Loucy (cell line): ENCODE results near the gene CNTRL.
"Not testable (repeated sequence)": the region's sequence is repeated elsewhere in the genome, so short reads cannot be mapped to it uniquely, and the experiment has no call there.

Experiments used
- H2AFZ ChIP-seq: fragments of 200-600 bp; sonication (generic); 2 replicates; pipeline ENCODE4 v1.6.0; 2016; ENCODE audit warnings: antibody characterized with exemption, mild to moderate bottlenecking, low read length, moderate library complexity
- H3F3A ChIP-seq: fragments of 200-600 bp; 2 replicates; pipeline ENCODE4 v1.6.0; 2016; ENCODE audit warnings: antibody characterized with exemption, low read depth, mild to moderate bottlenecking
- H3K27me3 ChIP-seq: fragments of 200-600 bp; sonication (generic); 2 replicates; pipeline ENCODE4 v1.6.1; 2014; ENCODE audit warnings: low read length, mild to moderate bottlenecking; ENCODE audit not compliant: insufficient read depth, poor library complexity, severe bottlenecking
- H3K36me3 ChIP-seq: fragments of 200-600 bp; sonication (generic); 2 replicates; pipeline ENCODE4 v1.6.1; 2016; ENCODE audit warnings: low read length; ENCODE audit not compliant: insufficient read depth
- H3K4me1 ChIP-seq: fragments of 200-600 bp; sonication (generic); 2 replicates; pipeline ENCODE4 v1.5.1; 2014; ENCODE audit warnings: low read length, mild to moderate bottlenecking; ENCODE audit not compliant: insufficient read depth, poor library complexity, severe bottlenecking
- H3K4me2 ChIP-seq: fragments of 200-600 bp; sonication (generic); 2 replicates; pipeline ENCODE4 v1.6.0; 2014; ENCODE audit warnings: antibody characterized with exemption, low read length, low read depth, mild to moderate bottlenecking; ENCODE audit not compliant: poor library complexity, severe bottlenecking
- H3K4me3 ChIP-seq: fragments of 200-600 bp; sonication (generic); 2 replicates; pipeline ENCODE4 v1.5.1; 2014; ENCODE audit warnings: low read length, mild to moderate bottlenecking, mixed read lengths; ENCODE audit not compliant: poor library complexity, severe bottlenecking
- H3K79me2 ChIP-seq: fragments of 200-600 bp; sonication (generic); 2 replicates; pipeline ENCODE4 v1.6.1; 2014; ENCODE audit warnings: low read length; ENCODE audit not compliant: insufficient read depth
- H3K9ac ChIP-seq: fragments of 200-600 bp; sonication (generic); 2 replicates; pipeline ENCODE4 v1.6.0; 2014; ENCODE audit warnings: mild to moderate bottlenecking, low read depth, low read length, moderate library complexity; ENCODE audit not compliant: poor library complexity, severe bottlenecking
- H3K9me2 ChIP-seq: fragments of 200-600 bp; sonication (generic); replicated peaks from 2 replicates; pipeline ENCODE4 v1.6.1; 2016; ENCODE audit warnings: low read depth, low read length, mixed read lengths
- H3K9me3 ChIP-seq: fragments of 200-600 bp; sonication (generic); 2 replicates; pipeline ENCODE4 v1.6.1; 2014; ENCODE audit warnings: mild to moderate bottlenecking, antibody characterized with exemption, low read length, low read depth; ENCODE audit not compliant: insufficient read depth
- H4K20me1 ChIP-seq: fragments of 200-600 bp; sonication (generic); 2 replicates; pipeline ENCODE4 v1.6.0; 2014; ENCODE audit warnings: antibody characterized with exemption, low read length, mild to moderate bottlenecking; ENCODE audit not compliant: insufficient read depth, poor library complexity, severe bottlenecking
- EZH2phosphoT487 ChIP-seq: fragments of 200-600 bp; IDR thresholded peaks from 2 replicates; pipeline ENCODE4 v1.6.1; 2018; ENCODE audit warnings: antibody characterized with exemption, mild to moderate bottlenecking, moderate library complexity, borderline replicate concordance
- TF ChIP-seq, protein P1 (sequence below): fragments of 200-600 bp; sonication (generic); conservative IDR thresholded peaks from 2 replicates; pipeline ENCODE4 v1.5.1; 2014; ENCODE audit warnings: mild to moderate bottlenecking, antibody characterized with exemption, low read length

The CNTRL gene, protein sequence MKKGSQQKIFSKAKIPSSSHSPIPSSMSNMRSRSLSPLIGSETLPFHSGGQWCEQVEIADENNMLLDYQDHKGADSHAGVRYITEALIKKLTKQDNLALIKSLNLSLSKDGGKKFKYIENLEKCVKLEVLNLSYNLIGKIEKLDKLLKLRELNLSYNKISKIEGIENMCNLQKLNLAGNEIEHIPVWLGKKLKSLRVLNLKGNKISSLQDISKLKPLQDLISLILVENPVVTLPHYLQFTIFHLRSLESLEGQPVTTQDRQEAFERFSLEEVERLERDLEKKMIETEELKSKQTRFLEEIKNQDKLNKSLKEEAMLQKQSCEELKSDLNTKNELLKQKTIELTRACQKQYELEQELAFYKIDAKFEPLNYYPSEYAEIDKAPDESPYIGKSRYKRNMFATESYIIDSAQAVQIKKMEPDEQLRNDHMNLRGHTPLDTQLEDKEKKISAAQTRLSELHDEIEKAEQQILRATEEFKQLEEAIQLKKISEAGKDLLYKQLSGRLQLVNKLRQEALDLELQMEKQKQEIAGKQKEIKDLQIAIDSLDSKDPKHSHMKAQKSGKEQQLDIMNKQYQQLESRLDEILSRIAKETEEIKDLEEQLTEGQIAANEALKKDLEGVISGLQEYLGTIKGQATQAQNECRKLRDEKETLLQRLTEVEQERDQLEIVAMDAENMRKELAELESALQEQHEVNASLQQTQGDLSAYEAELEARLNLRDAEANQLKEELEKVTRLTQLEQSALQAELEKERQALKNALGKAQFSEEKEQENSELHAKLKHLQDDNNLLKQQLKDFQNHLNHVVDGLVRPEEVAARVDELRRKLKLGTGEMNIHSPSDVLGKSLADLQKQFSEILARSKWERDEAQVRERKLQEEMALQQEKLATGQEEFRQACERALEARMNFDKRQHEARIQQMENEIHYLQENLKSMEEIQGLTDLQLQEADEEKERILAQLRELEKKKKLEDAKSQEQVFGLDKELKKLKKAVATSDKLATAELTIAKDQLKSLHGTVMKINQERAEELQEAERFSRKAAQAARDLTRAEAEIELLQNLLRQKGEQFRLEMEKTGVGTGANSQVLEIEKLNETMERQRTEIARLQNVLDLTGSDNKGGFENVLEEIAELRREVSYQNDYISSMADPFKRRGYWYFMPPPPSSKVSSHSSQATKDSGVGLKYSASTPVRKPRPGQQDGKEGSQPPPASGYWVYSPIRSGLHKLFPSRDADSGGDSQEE (N-terminal part only)

DNA sequence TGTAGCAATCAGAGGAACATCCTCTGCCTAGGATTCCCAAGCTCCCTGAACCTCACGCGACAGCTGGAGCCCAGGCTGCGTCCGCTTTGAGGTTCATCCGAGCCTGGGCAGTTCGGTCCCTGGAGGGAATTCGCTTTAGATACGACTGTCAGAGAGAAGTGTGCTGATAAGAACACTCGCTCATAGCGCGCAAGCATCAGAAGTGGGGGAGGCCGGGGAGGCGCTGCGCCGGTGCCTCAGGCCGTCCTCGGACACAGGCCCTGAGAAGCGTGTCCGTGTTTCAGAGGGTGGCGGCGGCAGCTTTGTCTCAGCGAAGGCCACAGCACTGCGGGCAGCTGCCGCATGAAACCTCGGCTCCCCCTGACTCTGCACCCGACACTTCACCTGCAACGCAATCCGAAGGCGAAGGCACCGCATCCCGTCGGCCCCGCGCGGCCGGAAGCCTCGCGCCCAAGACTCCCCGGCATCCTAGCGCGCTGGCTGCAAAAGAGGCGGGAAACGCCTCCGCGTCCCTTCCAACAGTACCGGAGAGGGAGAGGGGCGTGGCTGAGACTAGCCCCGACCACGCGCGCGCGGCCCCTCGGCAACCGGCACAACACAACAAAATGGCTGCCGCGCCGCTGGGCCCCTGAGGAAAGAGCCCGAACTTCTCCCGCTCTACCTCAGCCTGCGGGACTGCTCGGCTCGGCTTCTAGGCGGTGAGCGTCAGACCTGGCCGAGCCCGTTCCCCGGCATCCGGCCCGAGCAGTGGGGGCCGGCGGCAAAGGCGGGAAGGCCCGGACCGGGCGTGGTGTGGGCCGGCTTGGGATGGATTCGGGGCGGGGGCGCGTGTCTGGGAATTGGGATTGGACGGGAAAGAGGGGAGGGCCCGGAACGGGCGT is at the start of gene CNTRL:
CNTRL (plus strand) TSS at position 586 of the 881 bp plus-strand sequence. CDS start 13,372 bp downstream, outside the sequence.
- Histone ChIP-seq H3F3A (peaks cover 5% of the 10 kb centered on the region; the same call in 1 of the 2 replicates), H3K27me3 (no peaks in the 10 kb centered on the region), H3K36me3 (no peaks in the 10 kb centered on the region), H3K9ac (peak within 1 kb of the TSS; percentile 94), H2AFZ (peak within 1 kb of the TSS; percentile 94), H3K79me2 (peaks cover 64% of the 10 kb centered on the region), H4K20me1 (peaks cover 26% of the 10 kb centered on the region), H3K4me3 (peak within 1 kb of the TSS; percentile 91), H3K4me1 (peaks cover 57% of the 10 kb centered on the region), H3K4me2 (peak within 1 kb of the TSS; percentile 80), H3K9me2 (no peaks in the 10 kb centered on the region), H3K9me3 (no peaks in the 10 kb centered on the region)
- TF ChIP-seq, protein P1, sequence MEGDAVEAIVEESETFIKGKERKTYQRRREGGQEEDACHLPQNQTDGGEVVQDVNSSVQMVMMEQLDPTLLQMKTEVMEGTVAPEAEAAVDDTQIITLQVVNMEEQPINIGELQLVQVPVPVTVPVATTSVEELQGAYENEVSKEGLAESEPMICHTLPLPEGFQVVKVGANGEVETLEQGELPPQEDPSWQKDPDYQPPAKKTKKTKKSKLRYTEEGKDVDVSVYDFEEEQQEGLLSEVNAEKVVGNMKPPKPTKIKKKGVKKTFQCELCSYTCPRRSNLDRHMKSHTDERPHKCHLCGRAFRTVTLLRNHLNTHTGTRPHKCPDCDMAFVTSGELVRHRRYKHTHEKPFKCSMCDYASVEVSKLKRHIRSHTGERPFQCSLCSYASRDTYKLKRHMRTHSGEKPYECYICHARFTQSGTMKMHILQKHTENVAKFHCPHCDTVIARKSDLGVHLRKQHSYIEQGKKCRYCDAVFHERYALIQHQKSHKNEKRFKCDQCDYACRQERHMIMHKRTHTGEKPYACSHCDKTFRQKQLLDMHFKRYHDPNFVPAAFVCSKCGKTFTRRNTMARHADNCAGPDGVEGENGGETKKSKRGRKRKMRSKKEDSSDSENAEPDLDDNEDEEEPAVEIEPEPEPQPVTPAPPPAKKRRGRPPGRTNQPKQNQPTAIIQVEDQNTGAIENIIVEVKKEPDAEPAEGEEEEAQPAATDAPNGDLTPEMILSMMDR: no peak
- TF ChIP-seq EZH2phosphoT487: no peak

DNA sequence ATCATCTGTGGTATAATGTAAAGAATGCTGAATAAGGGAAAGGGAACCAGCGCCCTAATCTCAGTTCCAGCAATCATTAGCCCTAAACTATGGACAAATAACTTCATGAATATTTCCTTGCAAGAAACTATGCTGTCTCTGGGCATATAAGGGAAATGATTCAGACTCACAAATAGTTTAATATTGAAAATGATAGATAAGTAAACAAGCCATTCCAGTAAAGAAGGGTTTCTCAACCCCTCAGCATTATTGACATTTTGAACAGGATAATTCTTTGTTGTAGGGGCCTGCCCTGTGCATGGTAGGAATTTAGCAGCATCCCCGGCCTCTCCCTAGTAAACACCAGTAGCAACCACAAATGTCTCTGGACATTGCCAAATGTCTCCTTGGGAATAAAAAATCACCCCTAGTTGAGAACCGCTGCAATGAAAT is 48.5 kb upstream of the CNTRL start:
- no peak overlapping the region for H3K4me2 ChIP-seq
- no peaks in the 10 kb centered on the region for H3K27me3 ChIP-seq
- no peak overlapping the region for H3K9ac ChIP-seq
- H3K9me2 ChIP-seq: no peaks in the 10 kb centered on the region
- no peak overlapping the region for H2AFZ ChIP-seq
- no peaks in the 10 kb centered on the region for H3K9me3 ChIP-seq
- H3K4me3 ChIP-seq: no peak overlapping the region
- H3K36me3 ChIP-seq: no peaks in the 10 kb centered on the region
- H3K4me1 ChIP-seq: no peaks in the 10 kb centered on the region
- no peaks in the 10 kb centered on the region for H4K20me1 ChIP-seq
- no peak for TF ChIP-seq EZH2phosphoT487
- TF ChIP-seq, protein P1: no peak
- H3F3A ChIP-seq: 0 out of 2 replicates have a peak, but pooled peaks cover 3% of the 10 kb centered on the region
- no peaks in the 10 kb centered on the region for H3K79me2 ChIP-seq

DNA sequence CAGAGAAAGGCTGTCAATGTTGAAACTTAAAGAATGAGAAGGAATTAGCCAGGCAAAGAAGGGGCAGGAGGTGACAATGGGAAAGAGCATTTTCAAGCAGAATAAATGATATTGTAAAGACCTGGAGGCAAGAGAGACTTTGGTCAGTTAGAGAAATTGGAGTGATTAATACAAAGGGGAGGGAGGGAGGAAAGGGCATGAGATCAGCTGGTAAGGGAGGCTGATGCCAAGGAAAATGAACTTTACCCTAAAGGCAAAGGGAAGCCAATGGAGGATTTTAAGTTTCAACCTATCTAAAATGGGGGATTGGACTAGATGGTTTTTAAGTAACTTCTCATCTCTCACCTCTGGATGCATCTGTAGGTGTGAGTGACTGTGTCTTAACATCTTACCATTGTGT is 48.0 kb upstream of the CNTRL start:
- H4K20me1 ChIP-seq: no peaks in the 10 kb centered on the region
- H3K4me1 ChIP-seq: no peaks in the 10 kb centered on the region
- no peaks in the 10 kb centered on the region for H3K27me3 ChIP-seq
- no peak overlapping the region for H2AFZ ChIP-seq
- H3K9me2 ChIP-seq: no peaks in the 10 kb centered on the region
- H3K4me2 ChIP-seq: no peak overlapping the region
- no peaks in the 10 kb centered on the region for H3K79me2 ChIP-seq
- H3K4me3 ChIP-seq: no peak overlapping the region
- H3K9me3 ChIP-seq: no peaks in the 10 kb centered on the region
- TF ChIP-seq EZH2phosphoT487: no peak
- TF ChIP-seq, protein P1: no peak
- no peaks in the 10 kb centered on the region for H3K36me3 ChIP-seq
- H3K9ac ChIP-seq: no peak overlapping the region
- 0 out of 2 replicates have a peak, but pooled peaks cover 3% of the 10 kb centered on the region for H3F3A ChIP-seq

DNA sequence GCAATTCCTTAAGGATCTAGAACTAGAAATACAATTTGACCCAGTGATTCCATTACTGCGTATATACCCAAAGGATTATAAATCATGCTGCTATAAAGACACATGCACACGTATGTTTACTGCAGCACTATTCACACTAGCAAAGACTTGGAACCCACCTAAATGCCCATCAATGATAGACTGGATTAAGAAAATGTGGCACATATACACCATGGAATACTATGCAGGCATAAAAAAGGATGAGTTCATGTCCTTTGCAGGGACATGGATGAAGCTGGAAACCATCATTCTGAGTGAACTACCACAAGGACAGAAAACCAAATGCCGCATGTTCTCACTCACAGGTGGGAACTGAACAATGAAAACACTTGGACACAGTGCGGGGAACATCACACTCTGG is 46.5 kb upstream of the CNTRL start:
- not testable (repeated sequence) for H3K79me2 ChIP-seq, H3K9ac ChIP-seq, H3K9me2 ChIP-seq, H3K4me1 ChIP-seq, H3K27me3 ChIP-seq, H3K9me3 ChIP-seq, H3K36me3 ChIP-seq, H3K4me2 ChIP-seq, H3K4me3 ChIP-seq, H3F3A ChIP-seq, H2AFZ ChIP-seq, H4K20me1 ChIP-seq
